Mesendoderm (in vitro differentiated cells): ENCODE data around the gene OR56A4. TPM values are rescaled to one million over a fixed set of nuclear protein-coding genes. Genes with fewer than 3 reads are reported as not detected.

Experiments used
- small RNA-seq: library from polyadenylated mRNA; stranded (forward); fragments of <200 nt; extraction: miRNeasy Mini kit (QIAGEN cat#:217004); gene quantifications from one replicate; pipeline ENCODE3, GENCODE V24; 2013; ENCODE audit not compliant: insufficient read depth

OR56A4 gene

Small RNA genes within 50 kb of the gene (small RNA-seq; reads per million reads assigned to genes)
- gene RNA5SP329, result not detected
